Measurements from ENCODE around the gene BTAF1.
"Not testable (repeated sequence)": the region's sequence is repeated elsewhere in the genome, so short reads cannot be mapped to it uniquely, and the experiment has no call there.

BTAF1 gene

DNA sequence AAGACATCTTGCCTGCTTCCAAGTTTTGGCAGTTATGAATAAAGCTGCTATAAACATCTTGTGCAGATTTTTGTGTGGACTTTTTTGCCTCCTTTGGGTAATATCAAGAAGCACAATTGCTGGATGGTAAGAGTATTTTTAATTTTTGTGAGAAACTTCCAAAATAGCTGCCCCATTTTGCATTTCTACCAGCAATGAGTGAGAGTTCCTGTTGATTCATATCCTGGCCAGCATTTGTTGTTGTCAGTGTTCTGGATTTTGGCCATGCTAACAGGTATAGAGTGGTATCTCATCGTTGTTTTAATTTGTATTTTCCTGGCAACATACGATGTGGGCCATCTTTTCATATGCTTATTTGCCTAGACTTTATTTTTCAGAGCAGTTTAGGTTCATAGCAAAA lies 53.9 kb downstream of the BTAF1 start:
- no peak for DNase-seq (ENCODE audit: low read depth in 1 of 2, low spot score in 1 of 2)

DNA sequence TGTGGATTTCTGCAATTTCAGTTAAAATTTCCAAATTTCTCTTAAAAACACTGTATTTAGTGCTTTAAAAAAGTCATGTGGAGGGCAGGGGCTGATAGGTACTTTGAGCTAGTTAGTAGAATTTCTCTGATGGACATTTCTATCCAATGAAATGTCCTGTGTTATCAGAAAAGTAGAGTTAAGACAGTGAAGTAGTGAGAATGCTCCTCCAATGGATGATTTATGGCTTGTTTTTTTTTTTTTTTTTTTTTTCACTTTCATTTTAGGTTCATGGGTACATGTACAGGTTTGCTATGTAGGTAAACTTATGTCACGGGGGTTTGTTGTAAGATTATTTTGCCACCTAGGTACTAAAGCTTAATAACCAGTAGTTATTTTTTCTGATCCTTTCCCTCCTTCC lies 55.0 kb downstream of the BTAF1 start:
- DNase-seq (ENCODE audit: low read depth in 1 of 2, low spot score in 1 of 2) = no peak

DNA sequence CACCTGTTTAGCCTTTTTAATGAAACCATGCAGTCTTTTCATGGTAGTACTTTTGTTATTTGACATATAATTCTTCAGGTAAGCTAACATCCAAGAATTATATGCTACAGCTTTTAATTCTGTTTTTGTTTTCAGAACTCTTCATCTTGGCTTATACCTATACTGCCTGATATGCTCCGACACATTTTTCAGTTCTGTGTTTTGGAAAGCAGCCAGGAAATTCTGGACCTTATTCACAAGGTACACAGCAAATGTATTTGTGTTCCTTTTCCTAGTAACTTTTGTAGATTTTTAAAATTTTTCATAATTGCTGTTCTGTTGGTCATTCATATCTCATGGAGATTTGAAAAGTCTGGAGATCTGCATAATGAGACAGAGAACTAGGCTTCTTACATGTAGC lies 56.7 kb downstream of the BTAF1 start:
- DNase-seq (ENCODE audit: low read depth in 1 of 2, low spot score in 1 of 2) = no peak

DNA sequence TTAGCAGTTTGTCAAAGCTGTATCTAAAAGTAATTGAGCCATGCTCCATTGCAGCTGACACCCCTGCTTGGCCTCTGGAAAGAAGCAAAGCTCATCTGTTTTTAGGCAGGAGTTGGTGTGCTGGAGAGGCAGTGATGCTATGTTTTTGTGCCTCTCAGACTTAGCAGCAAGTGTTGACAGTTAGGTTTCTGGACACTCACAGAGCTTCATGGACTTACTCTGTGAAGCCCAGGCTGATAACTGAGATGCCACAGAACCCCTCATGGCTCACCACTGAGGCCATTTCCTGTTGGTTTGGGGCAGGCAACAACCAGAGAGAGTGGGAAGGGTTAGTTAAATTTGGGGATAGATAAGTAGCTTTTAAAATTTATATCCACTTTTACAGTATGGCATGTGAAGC lies 59.8 kb downstream of the BTAF1 start:
- DNase-seq (ENCODE audit: low read depth in 1 of 2, low spot score in 1 of 2) = no peak

DNA sequence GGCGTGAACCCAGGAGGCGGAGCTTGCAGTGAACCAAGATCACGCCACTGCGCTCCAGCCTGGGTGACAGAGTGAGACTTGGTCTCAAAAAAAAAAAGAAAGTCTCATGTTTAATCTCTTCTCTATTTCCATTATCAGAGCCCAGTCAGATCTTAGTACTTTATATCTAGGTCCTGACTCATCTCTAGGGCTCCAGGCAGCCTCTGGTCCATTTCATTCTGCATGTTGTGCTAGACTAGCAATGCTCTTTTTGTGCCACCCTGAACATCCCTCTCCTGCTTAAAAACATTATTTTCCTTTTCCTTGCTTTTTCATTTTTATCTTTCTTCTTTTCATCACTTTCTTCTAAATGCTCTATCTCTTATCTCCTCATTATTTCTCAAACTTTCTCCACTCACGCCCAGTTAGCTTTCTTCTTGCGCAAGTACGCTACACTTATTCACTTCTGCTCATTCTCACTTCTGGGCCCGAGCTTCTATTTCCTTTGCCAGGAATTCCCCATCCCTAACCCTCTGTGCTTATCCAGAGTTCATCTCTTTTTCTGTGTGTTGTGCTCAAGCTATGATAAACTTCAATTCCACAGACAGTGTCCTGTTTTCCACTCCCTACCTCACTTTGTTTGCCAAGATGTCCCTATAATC lies 63.9 kb downstream of the BTAF1 start:
- no peak for DNase-seq (ENCODE audit: low read depth in 1 of 2, low spot score in 1 of 2)

DNA sequence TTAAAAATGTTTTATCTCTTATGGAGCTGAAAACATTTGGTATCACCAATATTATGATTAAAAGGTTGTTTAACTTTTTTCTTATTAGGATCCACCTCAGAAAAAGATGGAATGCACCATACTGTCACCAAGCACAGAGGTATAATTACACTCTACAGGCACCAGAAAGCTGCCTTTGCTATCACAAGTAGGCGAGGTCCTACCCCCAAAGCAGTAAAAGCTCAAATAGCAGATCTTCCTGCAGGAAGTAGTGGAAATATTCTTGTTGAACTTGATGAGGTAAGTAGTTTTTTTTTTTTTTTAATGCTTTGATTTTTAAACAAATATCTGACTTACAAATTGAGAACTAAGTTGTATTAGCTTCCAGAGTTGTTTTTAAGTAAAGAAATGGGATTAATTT lies 68.5 kb downstream of the BTAF1 start:
- no peak for DNase-seq (ENCODE audit: low read depth in 1 of 2, low spot score in 1 of 2)

DNA sequence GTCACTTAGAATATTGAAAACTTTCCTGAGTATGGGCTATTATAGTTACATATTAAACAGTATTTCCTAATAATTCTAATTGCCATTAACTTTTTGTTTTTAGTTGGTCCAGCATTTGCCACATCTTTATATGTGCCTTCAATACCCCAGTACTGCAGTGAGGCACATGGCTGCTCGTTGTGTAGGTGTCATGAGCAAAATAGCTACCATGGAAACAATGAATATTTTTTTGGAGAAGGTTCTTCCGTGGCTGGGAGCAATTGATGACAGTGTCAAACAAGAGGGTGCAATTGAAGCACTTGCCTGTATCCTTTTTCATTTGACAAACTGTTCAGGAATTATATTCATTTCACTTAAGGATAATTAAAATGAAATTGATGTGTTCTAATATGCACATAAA lies 72.7 kb downstream of the BTAF1 start:
- no peak for DNase-seq (ENCODE audit: low read depth in 1 of 2, low spot score in 1 of 2)

DNA sequence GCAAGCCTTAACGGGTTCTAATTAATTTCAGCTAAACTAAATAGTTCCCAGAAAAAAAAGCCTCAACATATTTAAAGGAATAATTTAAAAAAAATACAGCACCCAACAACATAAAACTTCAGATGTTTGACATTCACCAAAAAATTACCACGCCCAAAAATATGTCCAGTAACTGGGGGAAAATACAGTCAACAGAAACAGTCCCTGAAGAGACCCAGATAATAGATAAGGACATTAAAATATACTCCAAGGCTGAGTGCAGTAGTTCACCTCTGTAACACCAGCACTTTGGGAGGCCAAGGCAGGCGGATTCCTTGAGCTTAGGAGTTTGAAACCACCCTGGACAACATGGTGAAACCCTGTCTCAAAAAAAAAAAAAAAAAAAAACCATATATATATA lies 78.0 kb downstream of the BTAF1 start:
- DNase-seq (ENCODE audit: low read depth in 1 of 2, low spot score in 1 of 2) = no peak

DNA sequence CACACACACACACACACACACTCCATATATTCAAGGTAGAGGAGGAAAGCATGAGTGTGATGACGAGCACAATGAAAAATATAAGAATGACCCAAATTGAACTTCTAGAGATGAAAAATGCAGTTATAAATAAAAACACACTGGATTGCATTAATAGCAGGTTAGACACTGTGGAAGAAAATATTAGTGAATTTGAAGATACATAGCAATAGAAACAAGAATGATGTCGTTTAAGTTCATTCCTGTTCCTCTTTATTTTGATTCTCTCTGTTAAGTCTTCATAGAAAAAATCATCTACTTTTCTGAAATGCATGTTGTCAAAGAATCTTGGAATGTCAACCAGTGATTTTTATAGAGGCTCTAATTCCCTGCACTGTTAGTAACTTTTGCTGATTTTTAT lies 78.4 kb downstream of the BTAF1 start:
- no peak for DNase-seq (ENCODE audit: low read depth in 1 of 2, low spot score in 1 of 2)

DNA sequence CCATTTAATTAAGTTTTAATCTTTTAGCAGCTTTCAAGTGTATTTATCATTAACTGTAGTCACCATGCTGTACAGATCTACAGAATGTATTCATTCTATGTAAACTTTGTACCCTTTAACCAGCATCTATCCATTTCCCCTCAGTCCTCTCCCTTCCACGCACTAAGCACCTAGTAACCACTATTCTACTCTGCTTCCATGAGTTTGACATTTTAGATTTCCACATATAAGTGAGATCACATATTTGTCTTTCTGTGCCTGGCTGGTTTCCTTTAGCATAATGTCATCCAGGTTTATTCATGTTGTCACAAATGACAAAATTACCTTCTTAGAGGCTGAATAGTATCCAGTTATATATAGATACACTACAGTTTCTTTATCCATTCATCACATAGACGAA lies 79.7 kb downstream of the BTAF1 start:
- no peak for DNase-seq (ENCODE audit: low read depth in 1 of 2, low spot score in 1 of 2)

DNA sequence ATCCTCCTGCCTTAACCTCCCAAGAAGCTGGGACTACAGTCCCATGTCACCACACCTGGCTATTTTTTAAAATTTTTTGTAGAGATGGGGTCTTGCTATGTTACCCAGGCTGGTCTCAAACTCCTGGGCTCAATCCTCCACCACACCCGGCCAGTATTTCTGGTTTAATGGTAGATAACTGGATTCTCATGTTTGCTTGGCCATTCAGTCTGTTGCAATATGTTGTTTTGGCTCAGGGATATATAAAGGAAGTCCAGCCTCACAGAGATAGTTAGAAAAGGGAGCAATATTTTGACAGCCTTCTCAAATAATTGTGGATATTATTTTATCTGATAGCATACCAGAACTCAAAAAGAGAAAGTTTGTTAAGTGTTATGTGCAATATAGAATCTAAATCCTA lies 82.4 kb downstream of the BTAF1 start:
- no peak for DNase-seq (ENCODE audit: low read depth in 1 of 2, low spot score in 1 of 2)

DNA sequence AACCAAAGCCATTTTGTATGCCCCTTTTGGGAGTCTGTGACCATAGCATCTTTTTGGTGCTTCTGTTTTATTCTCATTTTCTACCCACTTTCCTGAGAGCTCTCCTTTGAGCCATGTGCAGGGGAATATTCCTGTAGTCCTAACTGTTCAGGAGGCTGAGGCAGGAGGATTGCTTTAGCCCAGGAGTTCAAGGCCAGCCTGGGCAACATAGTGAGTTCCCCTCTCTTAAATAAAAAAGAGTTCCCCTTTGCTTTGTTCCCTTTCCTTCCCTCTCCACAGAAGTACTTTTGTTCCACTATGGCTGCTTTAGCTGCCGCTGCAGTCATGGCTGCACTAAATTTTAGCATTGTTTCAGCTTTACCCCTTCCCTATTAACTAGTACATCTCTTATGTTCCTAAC lies 85.9 kb downstream of the BTAF1 start:
- DNase-seq (ENCODE audit: low read depth in 1 of 2, low spot score in 1 of 2) = no peak

DNA sequence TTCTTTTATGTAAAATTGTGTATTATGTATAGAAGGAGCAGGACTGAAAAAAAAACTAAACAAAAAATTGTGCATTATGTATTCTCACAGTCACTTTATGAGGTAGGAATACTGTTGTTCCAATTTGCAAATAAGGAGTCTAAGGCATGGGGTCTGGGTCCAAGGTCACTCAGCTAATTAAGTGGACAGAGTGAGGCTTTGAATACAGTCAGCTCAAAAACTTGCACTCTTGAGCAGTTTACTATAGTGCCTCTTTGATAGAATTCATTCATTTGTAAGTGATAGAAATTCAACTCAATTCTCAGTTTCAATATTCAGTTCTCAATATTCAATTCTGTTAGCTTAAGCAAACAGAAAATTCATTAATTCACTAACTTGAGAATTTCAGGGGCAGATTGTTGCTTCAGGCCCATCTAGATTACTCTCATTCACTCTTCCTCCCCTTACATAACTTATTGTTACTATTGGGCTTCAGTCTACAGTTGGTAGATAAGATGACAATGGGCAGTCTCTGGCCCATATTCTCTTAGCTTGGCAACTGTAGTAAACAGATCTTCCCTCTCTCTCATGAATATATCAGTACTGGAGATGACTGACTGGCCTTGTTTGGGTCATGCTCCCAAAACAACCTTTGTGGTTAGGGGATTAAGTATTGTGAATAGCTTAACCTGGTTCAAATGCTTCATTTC lies 86.6 kb downstream of the BTAF1 start:
- no peak for DNase-seq (ENCODE audit: low read depth in 1 of 2, low spot score in 1 of 2)

DNA sequence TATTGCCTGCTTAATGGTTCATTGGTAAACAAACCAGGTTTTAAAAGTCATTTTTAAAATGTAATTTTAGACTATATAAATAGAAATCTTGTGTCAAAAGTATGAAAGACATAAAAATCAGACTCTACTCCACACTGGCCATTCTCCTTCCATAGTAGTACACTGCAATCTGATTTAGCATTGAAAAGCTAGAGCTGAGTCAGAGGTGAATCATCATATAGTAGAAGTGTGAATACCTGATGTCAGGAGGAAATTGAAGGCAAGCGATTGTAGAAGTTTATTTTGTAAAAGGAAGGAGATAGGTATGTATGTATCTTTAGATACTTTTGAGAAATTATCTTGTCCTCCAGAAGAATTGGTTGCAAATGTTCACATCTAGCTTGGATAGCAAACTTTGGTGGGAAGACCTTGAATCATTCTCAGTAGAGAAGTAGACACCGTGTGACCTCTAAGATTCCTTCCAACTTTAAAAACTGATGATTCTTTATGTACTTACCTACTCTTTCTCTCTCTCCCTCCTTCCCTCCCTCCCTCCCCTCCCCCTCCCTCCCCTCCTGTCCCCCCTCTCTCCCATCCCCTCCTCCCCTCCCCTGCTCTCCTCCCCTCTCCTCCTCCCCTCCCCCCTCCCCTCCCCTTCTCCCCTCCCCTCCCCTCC lies 88.1 kb downstream of the BTAF1 start:
- no peak for DNase-seq (ENCODE audit: low read depth in 1 of 2, low spot score in 1 of 2)

DNA sequence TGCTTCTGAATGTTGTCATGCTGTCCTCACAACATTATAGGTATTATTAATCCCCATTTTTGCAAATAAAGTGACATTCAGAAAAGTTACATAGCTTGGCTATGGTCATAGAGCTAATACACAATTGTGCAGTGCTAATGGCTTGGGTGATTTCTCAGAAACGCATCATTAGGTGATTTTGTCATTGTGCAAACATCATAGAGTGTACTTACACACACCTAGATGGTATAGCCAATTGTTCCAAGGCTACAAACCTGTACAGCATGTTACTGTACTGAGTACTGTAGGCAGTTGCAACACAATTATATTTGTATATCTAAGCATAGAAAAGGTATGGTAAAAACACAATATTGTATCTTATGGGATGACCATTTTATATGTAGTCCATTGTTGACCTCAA lies 91.0 kb downstream of the BTAF1 start:
- no peak for DNase-seq (ENCODE audit: low read depth in 1 of 2, low spot score in 1 of 2)

DNA sequence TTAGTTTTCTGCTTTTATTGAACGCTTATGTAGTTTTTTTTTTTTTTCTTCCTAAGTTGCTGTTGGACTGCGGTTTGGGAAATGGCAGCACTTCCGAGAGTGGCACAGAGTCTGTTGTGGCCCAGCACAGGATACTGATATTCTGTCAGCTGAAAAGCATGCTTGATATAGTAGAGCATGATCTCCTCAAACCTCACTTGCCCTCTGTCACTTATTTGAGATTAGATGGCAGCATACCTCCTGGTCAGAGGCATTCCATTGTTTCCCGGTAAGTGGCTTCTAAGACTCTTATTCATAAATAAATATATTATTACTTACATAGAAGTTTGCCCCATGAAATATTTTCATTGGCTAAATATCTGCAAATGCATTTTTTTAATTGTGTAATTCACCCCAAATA lies 101.1 kb downstream of the BTAF1 start:
- no peak for DNase-seq (ENCODE audit: low read depth in 1 of 2, low spot score in 1 of 2)

DNA sequence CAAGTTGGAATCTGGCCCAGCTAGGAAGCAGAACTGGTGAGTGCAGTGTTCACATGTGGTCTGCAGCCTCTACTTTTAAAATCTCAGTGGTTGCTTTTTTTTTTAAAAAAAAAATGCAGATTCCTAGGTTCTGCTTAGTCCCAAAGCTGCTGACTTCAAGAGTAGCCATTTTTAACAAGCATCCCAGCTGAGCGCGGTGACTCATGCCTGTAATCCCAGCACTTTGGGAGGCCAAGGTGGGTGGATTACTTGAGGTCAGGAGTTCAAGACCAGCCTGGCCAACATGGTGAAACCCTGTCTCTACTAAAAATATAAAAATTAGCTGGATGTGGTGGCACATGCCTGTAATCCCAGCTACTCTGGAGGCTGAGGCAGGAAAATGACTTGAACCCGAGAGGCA lies 101.8 kb downstream of the BTAF1 start:
- DNase-seq (ENCODE audit: low read depth in 1 of 2, low spot score in 1 of 2) = not testable (repeated sequence)

DNA sequence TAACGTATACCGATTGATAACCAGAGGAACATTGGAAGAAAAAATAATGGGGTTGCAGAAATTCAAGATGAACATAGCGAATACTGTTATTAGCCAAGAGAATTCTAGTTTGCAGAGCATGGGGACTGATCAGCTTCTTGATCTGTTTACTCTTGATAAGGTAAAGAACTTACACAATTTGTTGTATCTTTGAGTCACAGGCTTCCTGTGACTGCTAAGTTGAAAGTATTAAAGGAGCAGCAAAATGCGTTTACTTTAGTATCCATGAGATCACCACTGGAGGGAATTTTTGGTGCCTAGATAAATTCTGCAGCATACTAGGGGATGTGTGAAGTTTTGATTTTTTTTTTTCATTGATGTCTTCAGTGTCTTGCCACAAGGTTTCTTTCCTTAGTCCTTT lies 103.6 kb downstream of the BTAF1 start:
- DNase-seq (ENCODE audit: low read depth in 1 of 2, low spot score in 1 of 2) = no peak

DNA sequence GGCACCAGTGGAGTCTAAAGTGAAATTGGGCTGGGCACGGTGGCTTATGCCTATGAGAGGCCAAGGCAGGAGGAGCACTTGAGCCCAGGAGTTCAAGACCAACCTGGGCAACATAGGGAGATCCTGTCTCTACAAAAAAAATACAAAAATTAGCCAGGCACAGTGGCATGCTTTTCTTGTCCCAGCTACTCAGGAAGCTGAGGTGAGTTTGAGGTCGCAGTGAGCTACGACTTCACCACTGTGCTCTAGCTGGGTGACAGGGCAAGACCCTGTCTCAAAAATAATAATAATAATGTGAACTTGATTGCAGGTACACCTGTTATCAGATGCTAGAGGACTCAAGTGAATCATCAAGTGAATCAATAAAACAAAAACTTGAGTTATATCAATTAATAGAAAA lies 108.0 kb downstream of the BTAF1 start:
- no peak for DNase-seq (ENCODE audit: low read depth in 1 of 2, low spot score in 1 of 2)

DNA sequence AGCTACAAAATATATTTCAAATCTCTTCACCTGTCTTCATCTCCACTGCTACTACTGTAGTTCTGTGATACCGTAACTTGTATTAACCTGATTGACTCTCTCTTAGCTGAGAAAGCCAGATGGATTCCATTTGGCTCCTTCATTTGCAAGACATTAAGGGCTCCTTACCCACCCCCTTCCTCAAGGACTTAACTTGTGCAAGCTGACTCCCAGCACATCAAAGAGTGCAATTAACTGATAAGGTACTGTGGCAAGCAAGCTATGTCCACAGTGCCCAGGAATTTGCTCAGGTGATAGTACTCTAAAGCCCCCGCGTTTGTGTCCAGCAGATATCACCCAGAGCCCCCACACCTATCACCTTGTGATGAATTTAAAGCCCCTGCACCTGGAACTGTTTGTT lies 109.5 kb downstream of the BTAF1 start:
- not testable (repeated sequence) for DNase-seq (ENCODE audit: low read depth in 1 of 2, low spot score in 1 of 2)

DNA sequence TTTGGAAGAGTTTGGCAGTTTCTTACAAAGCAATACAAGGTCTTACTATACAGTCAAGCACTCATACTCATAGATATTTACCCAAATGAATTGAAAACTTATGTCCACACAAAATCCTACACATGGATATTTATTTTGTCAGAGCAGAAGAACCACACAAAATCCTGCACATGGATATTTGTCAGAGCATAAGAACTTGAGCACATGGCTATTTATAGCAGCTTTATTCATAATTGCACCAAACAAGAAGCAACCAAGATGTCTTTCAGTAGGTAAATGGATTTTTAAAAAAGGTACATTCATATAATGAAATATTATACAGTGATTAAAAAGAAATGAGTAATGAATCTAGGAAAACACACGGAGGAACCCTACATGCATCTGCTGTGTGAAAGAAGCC lies 115.4 kb downstream of the BTAF1 start:
- DNase-seq (ENCODE audit: low read depth in 1 of 2, low spot score in 1 of 2) = no peak

DNA sequence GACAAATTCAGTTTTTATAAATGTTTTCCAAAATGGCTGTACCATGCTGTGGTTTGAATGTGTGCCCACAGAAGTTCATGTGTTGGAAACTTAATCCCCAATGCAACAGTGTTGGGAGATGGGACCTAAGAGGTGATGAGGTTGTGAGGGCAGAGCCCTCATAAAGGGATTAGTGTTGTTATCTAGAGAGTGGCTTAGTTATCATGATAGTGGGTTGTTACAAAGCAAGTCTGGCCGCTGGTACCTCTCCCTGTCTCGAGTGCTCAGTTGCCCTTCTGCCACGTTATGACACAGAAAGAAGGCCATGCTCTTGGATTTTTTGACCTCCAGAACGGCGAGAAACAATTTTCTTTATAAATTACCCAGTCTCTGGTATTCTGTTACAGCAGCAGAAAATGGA lies 119.0 kb downstream of the BTAF1 start:
- no peak for DNase-seq (ENCODE audit: low read depth in 1 of 2, low spot score in 1 of 2)

DNA sequence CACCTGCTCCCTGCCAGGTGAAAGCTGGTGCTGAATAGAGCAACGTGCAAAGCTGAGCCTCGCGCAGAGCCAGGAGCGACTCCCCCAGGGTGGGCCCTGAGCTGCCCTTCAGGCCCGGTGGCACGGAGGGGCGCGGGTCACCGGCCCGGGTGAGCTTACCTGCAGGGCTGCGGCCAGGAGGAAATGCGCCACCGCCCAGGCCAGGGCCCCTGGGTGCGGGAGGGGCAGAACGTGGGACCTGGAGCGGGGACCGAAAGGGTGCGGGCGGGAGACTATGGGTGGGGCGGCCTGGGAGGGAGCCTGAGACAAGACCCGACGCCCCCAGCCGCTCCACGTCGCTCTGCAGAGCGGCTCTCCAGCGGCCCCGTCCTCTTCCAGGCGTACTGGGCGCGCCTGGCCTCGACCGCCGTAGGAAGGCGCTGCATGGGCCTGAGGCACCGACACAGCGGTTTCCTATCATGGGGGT lies 122.1 kb downstream of the BTAF1 start:
- DNase-seq (ENCODE audit: low read depth in 1 of 2, low spot score in 1 of 2) = no peak

Data from activated T-helper 1 cell treated with anti-CD3 and anti-CD28 coated beads, Interleukin-2, amount 50 U/mL, for 16 hours (primary cell).